Measurements from ENCODE around the gene PTPRN2. TPM values are rescaled to one million over a fixed set of nuclear protein-coding genes. Genes with fewer than 3 reads are reported as not detected.

Gene PTPRN2
- total and polyA plus RNA-seq, 2 of the 13 experiments (the other 11 are each of a cell fraction or from before 2014, with no cell fraction given) = 2.5 to 24.2 TPM

DNA sequence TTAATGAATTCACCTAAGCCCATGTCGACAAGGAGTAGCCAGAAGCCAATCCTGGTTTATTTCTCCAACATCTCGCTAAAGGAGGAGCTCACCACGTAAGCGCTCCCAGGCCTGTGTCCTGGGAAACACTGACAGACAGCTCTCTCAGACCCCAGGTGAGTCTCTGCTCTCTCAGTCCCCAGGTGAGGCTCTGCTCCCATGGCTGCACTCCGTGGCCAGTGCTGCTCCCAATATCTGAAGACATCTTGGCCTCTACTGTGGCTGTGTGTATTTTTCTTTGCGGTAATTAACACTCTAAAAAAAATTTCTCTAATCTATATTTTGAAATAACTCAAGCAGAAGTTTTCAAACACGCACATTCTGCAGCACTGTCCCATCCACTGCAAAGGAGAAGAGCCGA lies 564.5 kb downstream of the PTPRN2 start:
- ChIA-PET POLR2A (no interaction called here), CTCF (ENCODE audit: low intra/inter-chr PET ratio, low total read pairs) (no interaction called here)
- peaks cover 0 to 1% of the 10 kb centered on the region in 2 experiments; a peak in 1 of 5 replicates for H3K27me3 ChIP-seq (ENCODE audit: control insufficient read depth in 1 of 2, insufficient read depth in 2 of 2, low read length in 2 of 2)

DNA sequence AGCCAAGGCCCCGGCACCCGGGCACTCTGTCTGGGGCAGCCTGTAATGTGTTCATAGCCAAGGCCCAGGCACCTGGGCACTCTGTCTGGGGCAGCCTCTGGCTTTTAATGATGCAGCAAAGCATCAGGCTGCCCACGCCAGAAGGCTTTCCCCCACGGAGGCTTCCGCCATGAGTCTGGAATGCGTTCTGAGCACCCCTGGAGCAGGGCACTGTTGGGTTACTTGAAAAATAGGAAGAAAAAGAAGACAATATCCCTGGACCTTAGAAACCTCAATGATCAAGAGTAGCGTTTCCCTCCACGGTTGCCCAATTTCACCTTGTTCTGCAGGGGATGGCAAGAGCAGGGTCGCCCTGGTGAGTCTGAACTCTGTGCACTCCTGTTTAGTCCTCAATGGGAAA lies 565.0 kb downstream of the PTPRN2 start:
- intact Hi-C loops (cut with micrococcal nuclease; ENCODE audit: unreplicated experiment) = no loop called here
- Histone ChIP-seq H3K4me2 (ENCODE audit: low read depth, low read length) (no peak overlapping the region), H3K36me3 (replicated peaks in 1 of 2; ENCODE audit: control insufficient read depth in 1 of 2, insufficient read depth in 2 of 2, low read length in 2 of 2) (no peaks in the 10 kb centered on the region), H3K79me2 (ENCODE audit: insufficient read depth, low read length) (no peaks in the 10 kb centered on the region), H3K9me3 (ENCODE audit: low read length) (no peaks in the 10 kb centered on the region), H2AFZ (ENCODE audit: low read length) (no peak overlapping the region), H3K27ac (ENCODE audit: extremely low read length, insufficient read depth, low read length) (no peak overlapping the region), H3K27me3 (ENCODE audit: control insufficient read depth in 1 of 2, insufficient read depth in 2 of 2, low read length in 2 of 2) (peaks cover 0 to 1% of the 10 kb centered on the region in 2 experiments; a peak in 1 of 5 replicates), H3K9ac (ENCODE audit: insufficient read depth, low read depth, low read length) (no peak overlapping the region), H4K20me1 (ENCODE audit: insufficient read depth, low read length) (no peaks in the 10 kb centered on the region; the same call in 1 of the 2 replicates), H3K4me3 (replicated peaks in 1 of 3; ENCODE audit: insufficient read depth in 1 of 3, low read depth in 2 of 3, low read length in 3 of 3) (no peak overlapping the region), H3K4me1 (ENCODE audit: insufficient read depth, low read length) (peaks cover 13% of the 10 kb centered on the region)
- 91% methylated on average over 7 of the region's 9 CpGs for WGBS (ENCODE audit: low lambda C conversion rate)
- ATAC-seq (no peak), DNase-seq (ENCODE audit: low spot score) (no peak), FAIRE-seq (no peak)
- ChIA-PET POLR2A (no interaction called here), CTCF (ENCODE audit: low intra/inter-chr PET ratio, low total read pairs) (no interaction called here)
- in situ Hi-C loops (cut with HindIII; ENCODE audit: extremely low pct_ligation_motif_present, low pct_unique_long_range_greater_than_20kb) = no loop called here
- no TSS peak for BruUV-seq (replicated peaks)
- TF ChIP-seq ZBTB21 (CRISPR knock-in tag; IDR thresholded peaks at IDR 0.05) (no peak), RFX3 (CRISPR knock-in tag; IDR thresholded peaks at IDR 0.05) (no peak), ZMYM2 (CRISPR knock-in tag; IDR thresholded peaks at IDR 0.05) (no peak), SAP130 (CRISPR knock-in tag; IDR thresholded peaks at IDR 0.05; ENCODE audit: low read depth) (no peak), ZNF615 (CRISPR knock-in tag; IDR thresholded peaks at IDR 0.05; ENCODE audit: borderline replicate concordance) (no peak), ZNF331 (CRISPR knock-in tag; IDR thresholded peaks at IDR 0.05) (no peak), MAFG (CRISPR knock-in tag; IDR thresholded peaks at IDR 0.05) (no peak), ZNF605 (CRISPR knock-in tag; IDR thresholded peaks at IDR 0.05) (no peak), ZNF766 (CRISPR knock-in tag; IDR thresholded peaks at IDR 0.05; ENCODE audit: borderline replicate concordance) (no peak)
- TF ChIP-seq, protein P1, sequence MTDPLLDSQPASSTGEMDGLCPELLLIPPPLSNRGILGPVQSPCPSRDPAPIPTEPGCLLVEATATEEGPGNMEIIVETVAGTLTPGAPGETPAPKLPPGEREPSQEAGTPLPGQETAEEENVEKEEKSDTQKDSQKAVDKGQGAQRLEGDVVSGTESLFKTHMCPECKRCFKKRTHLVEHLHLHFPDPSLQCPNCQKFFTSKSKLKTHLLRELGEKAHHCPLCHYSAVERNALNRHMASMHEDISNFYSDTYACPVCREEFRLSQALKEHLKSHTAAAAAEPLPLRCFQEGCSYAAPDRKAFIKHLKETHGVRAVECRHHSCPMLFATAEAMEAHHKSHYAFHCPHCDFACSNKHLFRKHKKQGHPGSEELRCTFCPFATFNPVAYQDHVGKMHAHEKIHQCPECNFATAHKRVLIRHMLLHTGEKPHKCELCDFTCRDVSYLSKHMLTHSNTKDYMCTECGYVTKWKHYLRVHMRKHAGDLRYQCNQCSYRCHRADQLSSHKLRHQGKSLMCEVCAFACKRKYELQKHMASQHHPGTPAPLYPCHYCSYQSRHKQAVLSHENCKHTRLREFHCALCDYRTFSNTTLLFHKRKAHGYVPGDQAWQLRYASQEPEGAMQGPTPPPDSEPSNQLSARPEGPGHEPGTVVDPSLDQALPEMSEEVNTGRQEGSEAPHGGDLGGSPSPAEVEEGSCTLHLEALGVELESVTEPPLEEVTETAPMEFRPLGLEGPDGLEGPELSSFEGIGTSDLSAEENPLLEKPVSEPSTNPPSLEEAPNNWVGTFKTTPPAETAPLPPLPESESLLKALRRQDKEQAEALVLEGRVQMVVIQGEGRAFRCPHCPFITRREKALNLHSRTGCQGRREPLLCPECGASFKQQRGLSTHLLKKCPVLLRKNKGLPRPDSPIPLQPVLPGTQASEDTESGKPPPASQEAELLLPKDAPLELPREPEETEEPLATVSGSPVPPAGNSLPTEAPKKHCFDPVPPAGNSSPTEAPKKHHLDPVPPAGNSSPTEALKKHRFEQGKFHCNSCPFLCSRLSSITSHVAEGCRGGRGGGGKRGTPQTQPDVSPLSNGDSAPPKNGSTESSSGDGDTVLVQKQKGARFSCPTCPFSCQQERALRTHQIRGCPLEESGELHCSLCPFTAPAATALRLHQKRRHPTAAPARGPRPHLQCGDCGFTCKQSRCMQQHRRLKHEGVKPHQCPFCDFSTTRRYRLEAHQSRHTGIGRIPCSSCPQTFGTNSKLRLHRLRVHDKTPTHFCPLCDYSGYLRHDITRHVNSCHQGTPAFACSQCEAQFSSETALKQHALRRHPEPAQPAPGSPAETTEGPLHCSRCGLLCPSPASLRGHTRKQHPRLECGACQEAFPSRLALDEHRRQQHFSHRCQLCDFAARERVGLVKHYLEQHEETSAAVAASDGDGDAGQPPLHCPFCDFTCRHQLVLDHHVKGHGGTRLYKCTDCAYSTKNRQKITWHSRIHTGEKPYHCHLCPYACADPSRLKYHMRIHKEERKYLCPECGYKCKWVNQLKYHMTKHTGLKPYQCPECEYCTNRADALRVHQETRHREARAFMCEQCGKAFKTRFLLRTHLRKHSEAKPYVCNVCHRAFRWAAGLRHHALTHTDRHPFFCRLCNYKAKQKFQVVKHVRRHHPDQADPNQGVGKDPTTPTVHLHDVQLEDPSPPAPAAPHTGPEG (CRISPR knock-in tag; IDR thresholded peaks at IDR 0.05) = no peak

More for the DNA sequence above, 564.5 kb downstream of the PTPRN2 start:
- no peak overlapping the region for H2AFZ ChIP-seq (ENCODE audit: low read length)
- H3K36me3 ChIP-seq (replicated peaks in 1 of 2; ENCODE audit: control insufficient read depth in 1 of 2, insufficient read depth in 2 of 2, low read length in 2 of 2) = no peaks in the 10 kb centered on the region
- no peak overlapping the region for H3K27ac ChIP-seq (ENCODE audit: extremely low read length, insufficient read depth, low read length)
- no peak overlapping the region for H3K9ac ChIP-seq (ENCODE audit: insufficient read depth, low read depth, low read length)
- 74% methylated on average over 7 of the region's 8 CpGs for WGBS (ENCODE audit: low lambda C conversion rate)
- in situ Hi-C loops (cut with HindIII; ENCODE audit: extremely low pct_ligation_motif_present, low pct_unique_long_range_greater_than_20kb) = no loop called here
- H3K4me1 ChIP-seq (ENCODE audit: insufficient read depth, low read length) = peaks cover 19% of the 10 kb centered on the region
- BruUV-seq (replicated peaks) = no TSS peak
- H3K79me2 ChIP-seq (ENCODE audit: insufficient read depth, low read length) = no peaks in the 10 kb centered on the region
- TF ChIP-seq NR1H2 (CRISPR knock-in tag; IDR thresholded peaks at IDR 0.05; ENCODE audit: borderline replicate concordance, low read depth) (no peak), NCOA1 (CRISPR knock-in tag; IDR thresholded peaks at IDR 0.05) (no peak), ZBTB38 (CRISPR knock-in tag; IDR thresholded peaks at IDR 0.05) (no peak), ZNF160 (CRISPR knock-in tag; IDR thresholded peaks at IDR 0.05) (no peak), MTA1 (CRISPR knock-in tag; IDR thresholded peaks at IDR 0.05; ENCODE audit: borderline replicate concordance) (no peak), HMGA1 (CRISPR knock-in tag; conservative IDR thresholded peaks at IDR 0.05) (no peak), KLF16 (CRISPR knock-in tag; IDR thresholded peaks at IDR 0.05) (no peak), PHB2 (IDR thresholded peaks at IDR 0.05; ENCODE audit: partially characterized antibody) (no peak), ZNF614 (CRISPR knock-in tag; IDR thresholded peaks at IDR 0.05; ENCODE audit: borderline replicate concordance) (no peak)
- TF ChIP-seq, protein P2, sequence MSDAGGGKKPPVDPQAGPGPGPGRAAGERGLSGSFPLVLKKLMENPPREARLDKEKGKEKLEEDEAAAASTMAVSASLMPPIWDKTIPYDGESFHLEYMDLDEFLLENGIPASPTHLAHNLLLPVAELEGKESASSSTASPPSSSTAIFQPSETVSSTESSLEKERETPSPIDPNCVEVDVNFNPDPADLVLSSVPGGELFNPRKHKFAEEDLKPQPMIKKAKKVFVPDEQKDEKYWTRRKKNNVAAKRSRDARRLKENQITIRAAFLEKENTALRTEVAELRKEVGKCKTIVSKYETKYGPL (CRISPR knock-in tag; IDR thresholded peaks at IDR 0.05) = no peak
- intact Hi-C loops (cut with micrococcal nuclease; ENCODE audit: unreplicated experiment) = no loop called here
- DNase-seq (ENCODE audit: low spot score) = no peak
- no peak overlapping the region for H3K4me2 ChIP-seq (ENCODE audit: low read depth, low read length)
- ATAC-seq = no peak
- peaks cover 3% of the 10 kb centered on the region; the same call in 1 of the 2 replicates for H4K20me1 ChIP-seq (ENCODE audit: insufficient read depth, low read length)
- H3K9me3 ChIP-seq (ENCODE audit: low read length) = no peaks in the 10 kb centered on the region
- H3K4me3 ChIP-seq (replicated peaks in 1 of 3; ENCODE audit: insufficient read depth in 1 of 3, low read depth in 2 of 3, low read length in 3 of 3) = no peak overlapping the region
- no peak for FAIRE-seq
